GM23338 (cell line): Measurements from ENCODE around the gene PTPRJ.

Experiments used
- CREB1 ChIP-seq: fragments of 250-450 bp; sonication (Bioruptor Pico); IDR thresholded peaks from 2 replicates; pipeline ENCODE4 v1.5.0; 2020; ENCODE audit warnings: low read depth, mild to moderate bottlenecking, moderate library complexity
- CTCF ChIP-seq, 2 experiments: fragments of 200-600 bp in 1 of 2; sonication (generic) in 1 of 2; conservative IDR thresholded peaks; 2 replicates each; pipeline versions ENCODE4 v1.5.1 to v1.6.1; 2016 to 2017; ENCODE audit warnings: antibody characterized with exemption in 2 of 2, low read depth in 2 of 2, mild to moderate bottlenecking in 2 of 2, moderate library complexity in 1 of 2
- ETS1 ChIP-seq: IDR thresholded peaks from 2 replicates; pipeline ENCODE4 v1.6.1; 2016; ENCODE audit warnings: antibody characterized with exemption
- EZH2 ChIP-seq: fragments of 200-600 bp; sonication (generic); IDR thresholded peaks from one replicate; pipeline ENCODE4 v1.8.0; 2017; ENCODE audit warnings: antibody characterized with exemption, mild to moderate bottlenecking, low read depth; ENCODE audit not compliant: unreplicated experiment
- EZH2phosphoT487 ChIP-seq: fragments of 200-600 bp; sonication (generic); IDR thresholded peaks from one replicate; pipeline ENCODE4 v1.8.1; 2018; ENCODE audit warnings: antibody characterized with exemption; ENCODE audit not compliant: unreplicated experiment
- JUNB ChIP-seq: IDR thresholded peaks from one replicate; pipeline ENCODE4 v1.6.1; 2016; ENCODE audit warnings: antibody characterized with exemption; ENCODE audit not compliant: unreplicated experiment
- POLR2AphosphoS5 ChIP-seq: IDR thresholded peaks from 2 replicates; pipeline ENCODE4 v1.6.1; 2016; ENCODE audit warnings: antibody characterized with exemption, low read depth
- REST ChIP-seq: IDR thresholded peaks from one replicate; pipeline ENCODE4 v1.6.1; 2018; ENCODE audit warnings: antibody characterized with exemption; ENCODE audit not compliant: unreplicated experiment

GRCh38 chr11:48193876-48194275 is 213.5 kb downstream of the PTPRJ start:
- TF ChIP-seq CTCF (conservative IDR thresholded peaks at IDR 0.05; ENCODE audit: low read depth in 2 of 2) = no peak
- no peak for TF ChIP-seq EZH2
- no peak for TF ChIP-seq CREB1 (CRISPR knock-in tag)
- TF ChIP-seq JUNB = no peak
- no peak for TF ChIP-seq REST
- no peak for TF ChIP-seq POLR2AphosphoS5
- TF ChIP-seq ETS1 = no peak
- TF ChIP-seq EZH2phosphoT487 = no peak
